ENCODE results near the gene MCM9.

The MCM9 gene

DNA sequence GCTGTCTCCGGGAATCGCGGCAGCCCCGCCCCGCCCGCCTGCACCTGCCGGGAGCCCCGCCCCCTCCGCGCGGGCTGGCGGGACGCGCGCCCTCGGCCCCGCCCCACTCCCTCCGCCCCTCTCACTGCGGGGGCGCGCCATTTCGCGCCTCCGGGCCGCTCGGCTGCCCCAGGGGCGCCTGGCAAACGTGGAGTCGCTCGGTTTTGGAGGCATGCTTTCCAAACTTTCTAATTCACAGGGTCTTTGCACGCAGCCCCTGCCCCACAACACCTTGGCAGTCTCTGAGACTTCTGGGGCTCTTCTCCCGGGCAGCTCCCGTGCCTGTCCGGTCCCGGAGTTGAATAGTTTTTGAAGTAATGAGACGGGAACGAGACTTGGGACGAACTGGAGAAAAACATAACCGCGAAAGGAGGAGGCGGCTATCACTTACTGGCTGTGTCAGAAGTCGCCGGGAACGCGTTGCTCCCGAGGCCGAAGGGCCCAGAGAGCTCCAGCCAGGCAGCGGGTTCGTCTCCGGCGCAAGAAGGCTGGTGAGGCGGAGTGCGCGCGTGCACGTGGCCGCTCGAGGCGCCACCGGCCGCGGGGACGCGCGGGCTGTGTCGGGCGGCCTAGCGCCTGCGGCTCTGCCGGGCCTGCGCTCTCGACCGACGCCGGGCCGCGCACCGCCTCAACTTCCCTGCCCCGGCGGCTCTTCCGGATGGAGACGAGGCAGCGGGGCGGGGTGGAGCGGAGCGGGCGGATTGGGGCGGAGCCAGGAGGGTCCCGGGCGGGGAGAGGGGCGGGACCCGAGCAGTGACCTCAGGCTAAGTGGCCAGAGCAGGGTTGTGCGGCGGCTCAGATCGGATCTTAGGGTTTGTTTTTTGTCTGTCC lies at the start of gene MCM9:
MCM9 (minus strand) TSS at position 699 of the 870 bp plus-strand sequence. CDS start 3,436 bp downstream, outside the sequence.
- DNase-seq (ENCODE audit: low read depth) = peak; percentile 76

DNA sequence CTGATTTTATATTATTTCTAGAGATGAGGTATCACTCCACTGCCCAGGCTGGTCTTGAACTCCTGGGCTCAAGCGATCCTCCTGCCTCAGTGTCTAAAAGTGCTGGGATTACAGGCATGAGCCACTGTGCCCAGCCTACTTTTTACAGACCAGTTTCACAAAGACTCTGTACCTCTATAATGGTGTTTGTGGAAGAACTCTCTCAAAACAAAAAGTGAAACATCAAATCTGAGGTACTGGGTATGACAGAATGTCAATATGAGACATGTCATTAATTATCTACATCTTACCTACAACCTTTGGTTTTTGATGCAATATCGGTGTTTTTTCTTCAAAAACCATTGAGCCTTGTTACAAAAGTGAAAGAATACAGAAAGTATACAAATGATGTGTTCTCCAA lies 49.4 kb upstream of the MCM9 start:
- no peak for DNase-seq (ENCODE audit: low read depth)

DNA sequence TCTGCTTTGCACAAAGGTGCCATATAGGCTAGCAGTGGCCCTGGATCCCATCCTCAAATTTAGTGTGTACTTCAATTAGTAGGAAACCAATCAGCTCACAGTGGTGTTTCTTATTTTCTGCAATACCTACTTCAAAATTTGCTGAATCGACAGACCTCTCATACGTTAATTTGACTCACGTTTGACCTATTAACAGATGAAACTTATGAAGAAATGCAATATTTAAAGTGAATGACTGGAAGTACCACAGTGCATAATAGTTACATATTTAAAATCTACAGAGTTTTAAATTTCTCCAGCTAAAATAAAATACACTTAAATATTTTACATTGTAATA lies 47.6 kb upstream of the MCM9 start:
- no peak for DNase-seq (ENCODE audit: low read depth)

DNA sequence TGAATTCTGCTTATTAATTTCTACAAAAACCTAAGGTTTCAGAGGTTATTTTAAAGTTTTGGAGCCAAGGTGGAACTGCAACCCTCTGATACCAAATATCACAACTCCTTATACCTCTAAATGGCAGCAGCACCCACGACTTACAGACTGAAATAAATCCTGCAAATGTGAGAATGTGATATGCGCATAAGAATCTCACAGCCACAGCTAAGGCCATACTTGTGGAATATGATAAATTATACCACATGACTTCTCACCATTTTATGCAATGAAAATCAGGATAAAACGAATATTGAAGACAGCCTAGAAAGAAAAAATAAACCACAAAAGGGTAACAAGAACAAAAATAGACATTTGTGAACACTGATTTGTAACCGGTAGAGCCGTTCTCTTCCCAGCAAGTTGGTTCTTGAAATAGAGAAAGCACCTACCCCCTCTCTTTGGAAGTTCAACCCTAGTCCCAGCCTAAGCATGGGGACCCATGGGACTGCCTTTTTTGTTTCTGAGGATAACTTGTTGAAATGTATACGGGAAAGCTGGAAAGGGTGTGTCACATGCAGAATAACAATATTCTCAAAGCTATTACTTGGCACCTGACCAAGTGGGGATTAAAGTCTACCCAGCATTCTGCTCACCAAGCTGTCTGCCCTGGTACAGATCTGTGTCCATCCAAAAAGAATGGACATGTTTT lies 47.1 kb upstream of the MCM9 start:
- DNase-seq (ENCODE audit: low read depth) = no peak

DNA sequence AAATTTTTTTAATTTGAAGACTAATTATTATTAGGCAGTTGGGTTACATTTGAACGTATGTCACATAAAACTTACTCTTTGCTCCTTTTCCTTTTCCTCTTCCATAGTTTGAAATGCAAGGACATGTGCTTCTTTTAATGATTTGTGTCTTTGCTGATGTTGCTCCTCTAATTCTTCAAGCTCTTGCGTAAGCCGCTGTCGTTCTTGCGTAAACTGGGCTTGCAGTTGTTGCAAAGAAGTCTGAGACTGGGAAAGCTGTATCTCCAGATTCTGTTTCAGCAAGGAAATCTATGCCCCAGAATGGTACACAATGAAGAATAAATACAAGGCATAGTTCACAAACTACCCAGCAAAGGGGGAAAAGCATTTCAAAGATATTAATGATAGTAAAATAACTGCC lies 45.1 kb upstream of the MCM9 start:
- DNase-seq (ENCODE audit: low read depth) = no peak

DNA sequence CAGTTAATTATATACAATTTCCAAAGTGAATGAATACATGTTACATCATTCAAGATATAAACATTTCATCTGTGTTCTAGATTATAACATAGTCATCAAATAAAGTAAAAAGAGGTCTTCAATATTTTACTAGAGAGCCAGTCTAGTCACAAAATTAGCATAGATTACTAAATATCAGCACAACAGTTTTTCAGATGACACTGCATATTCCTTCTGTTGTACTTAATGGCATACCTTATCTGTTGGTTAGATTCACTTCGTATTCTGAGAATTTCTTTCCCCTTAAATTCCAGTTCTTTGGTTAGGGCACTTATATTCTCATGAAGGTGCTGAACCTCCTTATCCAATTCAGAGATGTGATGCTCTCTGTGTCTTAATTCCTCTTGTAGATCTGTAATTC lies 39.8 kb upstream of the MCM9 start:
- no peak for DNase-seq (ENCODE audit: low read depth)

DNA sequence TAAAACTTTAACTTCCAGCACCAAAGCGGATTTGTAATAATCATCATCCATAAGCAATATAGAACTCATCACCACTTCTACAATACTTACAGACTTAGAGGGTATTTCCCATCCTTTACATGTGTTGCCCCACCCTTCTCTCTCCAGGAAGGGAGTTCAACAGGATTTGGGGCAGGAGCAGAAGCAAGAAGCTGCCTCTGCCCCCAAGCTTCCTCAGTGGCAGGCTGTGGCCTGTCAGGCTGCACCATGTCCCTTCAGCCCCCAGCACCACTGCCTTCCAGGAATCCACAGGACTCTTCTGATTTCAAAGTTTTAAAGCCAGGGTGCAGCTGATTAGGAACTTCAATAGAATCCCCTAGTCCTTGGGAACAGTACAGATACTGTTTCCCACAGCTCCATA lies 36.7 kb upstream of the MCM9 start:
- DNase-seq (ENCODE audit: low read depth) = no peak

DNA sequence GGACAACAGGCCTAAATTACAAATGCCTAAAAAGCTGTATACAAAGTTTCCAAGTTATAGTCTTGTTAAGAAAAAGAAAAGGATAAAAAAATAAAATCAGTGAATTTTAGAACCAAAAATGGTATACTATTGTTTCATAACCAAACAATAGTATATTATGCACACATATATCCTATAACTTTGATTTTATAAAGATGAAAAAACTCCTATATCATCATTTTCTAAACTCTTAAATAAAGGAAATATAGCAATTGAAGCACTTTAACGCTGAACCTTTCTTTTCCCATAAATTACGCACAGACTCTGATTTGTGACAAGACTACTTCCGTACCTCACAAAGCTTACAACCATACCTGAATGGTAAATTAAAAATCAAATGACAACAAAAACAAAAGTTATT lies 35.9 kb upstream of the MCM9 start:
- no peak for DNase-seq (ENCODE audit: low read depth)

DNA sequence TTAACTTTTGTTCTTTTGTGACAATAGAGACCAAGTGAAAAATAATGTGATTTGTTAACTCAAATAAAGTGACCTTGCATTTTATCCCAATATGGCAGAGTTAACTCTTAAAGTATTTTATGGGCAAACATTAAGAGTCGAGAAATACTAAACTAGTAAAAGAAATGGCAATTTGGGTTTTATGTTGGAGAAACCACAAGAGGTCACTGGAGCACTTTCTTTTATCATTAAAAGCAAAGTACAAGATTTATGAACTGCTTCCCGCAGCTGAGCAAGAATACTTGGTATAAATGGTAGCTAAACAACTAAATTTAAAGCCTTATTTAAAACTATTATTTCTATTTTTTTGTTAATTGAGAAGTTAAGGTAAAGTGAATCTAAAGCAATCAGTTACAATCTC lies 33.5 kb upstream of the MCM9 start:
- no peak for DNase-seq (ENCODE audit: low read depth)

DNA sequence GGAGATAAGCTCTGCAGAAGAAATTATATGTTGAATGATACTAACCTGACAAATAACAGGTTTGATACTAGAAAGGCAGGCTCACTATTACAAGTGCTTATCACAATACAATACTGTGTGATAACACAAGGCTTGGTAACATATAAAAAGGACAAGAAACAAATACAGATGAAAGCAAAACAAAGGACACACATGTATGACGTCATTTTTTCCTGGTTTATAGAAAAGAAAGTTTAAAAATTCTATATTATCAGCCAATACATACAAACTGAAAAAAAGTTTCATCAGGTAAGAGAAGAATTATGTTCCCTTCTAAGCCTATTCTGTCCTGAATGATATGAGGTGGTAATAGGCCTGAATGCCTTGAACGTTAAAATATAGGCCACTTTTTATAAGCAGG lies 32.3 kb upstream of the MCM9 start:
- DNase-seq (ENCODE audit: low read depth) = no peak

DNA sequence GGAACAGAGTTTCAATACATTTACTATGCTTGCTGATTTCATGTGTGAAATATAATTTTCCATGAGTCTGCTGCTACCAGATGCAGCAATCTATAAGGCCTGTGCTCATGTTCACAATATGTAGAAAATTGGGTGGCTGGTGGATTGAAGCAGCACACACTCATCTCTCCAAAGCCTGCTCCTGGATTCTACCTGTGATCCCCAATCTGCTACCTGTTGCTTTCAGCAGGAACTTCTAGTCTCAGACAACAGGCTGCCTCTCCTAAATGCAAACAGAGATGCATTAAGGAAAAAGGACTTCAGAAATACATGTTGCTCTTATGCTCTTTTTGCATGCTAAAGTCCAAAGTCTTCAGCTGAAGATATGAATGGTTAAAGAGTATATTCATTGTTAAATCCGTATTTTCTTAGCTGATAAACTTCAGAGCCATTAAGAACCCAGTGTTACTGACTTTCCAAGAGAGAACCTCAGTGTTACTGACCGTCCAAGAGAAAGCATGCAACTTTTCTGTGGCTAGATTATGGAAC lies 30.9 kb upstream of the MCM9 start:
- DNase-seq (ENCODE audit: low read depth) = no peak

DNA sequence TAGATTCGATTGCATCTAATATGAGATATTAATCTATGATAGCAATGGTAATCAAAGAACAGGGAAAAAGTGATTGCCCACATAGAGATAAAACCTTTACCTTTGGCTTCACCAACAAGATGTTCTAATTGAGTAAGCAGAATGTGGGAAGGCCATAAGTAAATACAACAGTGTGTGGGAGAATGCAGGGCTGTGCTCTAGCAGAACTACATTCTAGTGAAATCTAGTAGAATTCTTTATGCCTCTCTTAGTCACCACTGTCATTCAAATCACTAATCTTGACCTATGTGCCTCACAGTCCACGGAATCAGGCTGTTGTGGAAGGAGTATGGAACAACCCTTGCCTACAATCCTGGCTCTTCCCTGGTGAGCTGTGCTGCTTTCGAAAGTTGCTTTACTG lies 30.4 kb upstream of the MCM9 start:
- no peak for DNase-seq (ENCODE audit: low read depth)

DNA sequence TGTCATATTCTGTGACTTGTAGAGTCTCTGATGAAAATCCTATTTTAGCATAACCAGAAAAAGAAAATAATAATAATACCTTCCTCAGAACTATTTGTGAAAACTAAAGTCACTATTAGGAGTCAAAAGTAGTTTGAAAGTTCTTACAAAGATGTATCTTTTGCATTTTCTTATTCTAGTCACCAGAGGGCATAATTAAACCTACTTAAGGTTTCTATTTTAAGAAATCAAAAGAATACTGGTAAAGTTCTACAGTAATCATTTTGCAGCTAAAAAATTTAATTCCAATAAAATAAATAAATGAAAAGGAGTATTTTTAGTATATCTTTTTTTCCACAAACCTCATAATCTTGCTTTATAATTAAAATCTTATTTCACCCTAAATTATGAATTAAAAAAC lies 28.0 kb upstream of the MCM9 start:
- no peak for DNase-seq (ENCODE audit: low read depth)

DNA sequence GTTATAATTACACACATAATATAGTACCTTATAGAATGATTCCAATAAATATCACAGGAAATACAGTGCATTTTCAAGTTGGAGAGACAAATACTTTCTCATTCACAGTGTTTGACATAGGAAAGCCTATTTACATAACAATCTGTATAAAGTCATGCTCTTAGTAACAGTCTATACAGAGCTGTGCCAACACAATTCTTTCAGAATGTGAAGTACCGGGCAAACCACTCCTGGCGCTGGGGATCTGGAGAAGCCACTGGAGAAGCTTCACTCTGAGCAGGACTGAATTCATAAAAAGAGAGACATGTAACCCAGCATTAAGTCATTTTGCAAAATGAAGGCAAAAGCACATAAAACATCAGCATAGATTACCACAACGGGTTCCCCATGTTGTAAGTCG lies 24.9 kb upstream of the MCM9 start:
- DNase-seq (ENCODE audit: low read depth) = no peak

DNA sequence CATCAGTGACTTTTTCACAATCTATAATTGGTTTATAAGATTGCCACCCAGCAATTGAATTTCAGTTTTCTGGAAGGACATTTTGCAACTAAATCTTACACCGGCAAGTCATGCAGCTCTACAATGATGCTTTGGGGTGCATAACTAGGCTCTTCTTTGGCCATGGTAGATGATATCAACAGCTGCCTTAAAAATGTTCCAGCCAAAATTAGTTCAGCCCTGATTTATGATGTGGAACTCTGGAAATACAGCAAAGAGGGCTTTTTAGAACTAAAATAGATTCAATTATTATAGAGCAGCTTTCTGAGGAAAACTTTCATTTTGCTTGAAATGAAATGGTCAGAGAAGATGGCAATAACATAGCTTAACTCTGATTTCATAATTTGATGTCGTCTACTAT lies 18.4 kb upstream of the MCM9 start:
- no peak for DNase-seq (ENCODE audit: low read depth)

DNA sequence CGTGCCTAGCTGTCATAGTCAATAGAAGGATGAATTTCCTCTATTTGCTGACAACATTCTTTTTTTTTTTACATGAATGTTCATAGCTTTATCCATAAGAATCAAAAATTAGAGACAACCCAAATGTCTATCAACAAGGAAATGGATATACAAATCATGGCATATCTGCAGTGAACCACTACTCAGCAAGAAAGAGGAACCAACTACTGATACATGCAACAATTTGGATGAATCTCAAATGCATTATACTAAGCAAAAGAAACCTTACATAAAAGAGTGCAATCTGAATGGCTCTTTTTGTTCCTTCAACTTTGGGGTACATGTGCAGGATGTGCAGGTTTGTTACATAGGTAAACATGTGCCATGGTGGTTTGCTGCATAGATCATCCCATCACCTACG lies 17.7 kb upstream of the MCM9 start:
- no peak for DNase-seq (ENCODE audit: low read depth)

DNA sequence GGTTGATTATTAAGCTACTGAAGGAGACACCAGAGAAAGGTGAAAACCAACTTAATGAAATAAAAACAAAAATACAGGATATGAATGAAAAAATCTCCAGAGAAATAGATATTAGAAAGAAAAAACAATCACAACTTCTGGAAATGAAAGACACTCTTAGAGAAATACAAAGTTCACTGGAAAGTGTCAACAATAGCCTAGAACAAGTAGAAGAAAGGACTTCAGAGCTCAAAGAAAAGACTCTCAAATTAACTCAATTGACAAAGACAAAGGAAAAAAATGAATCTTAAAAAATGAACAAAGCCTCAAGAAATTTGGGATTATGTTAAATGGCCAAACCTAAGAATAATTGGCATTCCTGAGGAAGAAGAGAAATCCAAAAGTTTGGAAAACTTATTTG lies 10.3 kb upstream of the MCM9 start:
- no peak for DNase-seq (ENCODE audit: low read depth)

DNA sequence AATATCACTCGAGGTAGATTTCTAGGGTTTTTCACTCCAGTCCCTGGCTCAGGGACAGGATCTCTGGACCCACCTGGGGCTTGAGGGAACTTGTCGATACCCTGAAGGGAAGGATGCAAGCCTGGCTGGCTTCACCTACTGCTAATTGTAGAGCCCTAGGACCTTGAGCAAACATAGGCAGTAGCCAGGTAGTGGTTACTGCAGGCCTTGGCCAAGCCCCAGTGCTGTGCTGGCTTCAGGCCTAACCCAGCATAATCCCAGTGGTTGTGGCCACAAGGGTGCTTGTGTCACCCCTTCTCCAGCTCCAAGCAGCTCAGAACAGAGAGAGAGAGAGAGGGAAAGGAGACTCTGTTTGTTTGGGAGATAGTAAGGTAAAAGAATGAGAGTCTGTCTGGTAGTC lies 5.8 kb upstream of the MCM9 start:
- no peak for DNase-seq (ENCODE audit: low read depth)

DNA sequence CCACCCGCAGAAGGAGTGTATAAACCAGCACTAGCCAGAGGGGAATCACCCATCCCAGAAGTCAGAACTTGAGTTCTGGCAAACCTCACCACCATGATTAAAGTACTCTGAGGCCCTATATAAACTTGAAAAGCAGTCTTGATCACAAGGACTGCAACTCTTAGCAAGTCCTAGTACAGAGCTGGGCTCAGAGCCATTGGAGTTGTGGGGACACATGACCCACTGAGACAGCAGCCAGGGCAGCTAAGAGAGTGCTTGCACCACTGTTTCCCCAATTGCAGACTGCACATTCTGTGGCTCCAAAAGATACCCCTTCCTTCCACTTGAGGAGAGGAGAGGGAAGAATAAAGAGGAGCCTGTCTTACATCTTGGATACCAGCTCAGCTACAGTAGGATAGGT lies 4.7 kb upstream of the MCM9 start:
- no peak for DNase-seq (ENCODE audit: low read depth)

DNA sequence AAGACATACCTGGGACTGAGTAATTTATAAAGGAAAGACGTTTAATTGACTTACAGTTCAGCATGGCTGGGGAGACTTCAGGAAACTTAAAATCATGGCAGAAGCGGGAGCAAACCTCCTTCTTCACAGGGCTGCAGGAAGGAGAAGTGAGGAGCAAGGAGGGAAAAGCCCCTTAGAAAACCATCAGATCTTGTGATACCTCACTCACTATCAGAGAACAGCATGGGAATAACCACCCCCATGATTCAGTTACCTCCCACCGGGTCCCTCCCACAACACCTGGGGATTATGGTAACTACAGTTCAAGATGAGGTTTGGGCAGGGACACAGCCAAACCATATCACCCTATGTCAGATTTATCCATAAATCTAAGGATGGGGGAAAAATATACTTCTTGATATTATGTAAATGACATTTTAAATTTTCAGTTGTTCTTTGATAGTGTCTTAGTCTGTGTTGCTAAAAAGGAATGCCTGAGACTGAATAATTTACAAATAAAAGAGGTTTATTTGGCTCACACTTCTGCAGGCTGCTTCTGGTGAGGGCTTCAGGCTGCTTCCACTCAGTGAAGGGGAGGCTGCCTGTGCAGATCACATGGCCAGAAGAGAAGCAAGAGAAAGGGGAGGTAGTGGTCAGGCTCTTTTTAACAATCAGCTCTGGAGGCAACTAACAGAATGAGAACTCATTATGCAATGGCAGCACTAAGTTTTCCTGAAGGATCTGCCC lies 1.2 kb upstream of the MCM9 start:
- DNase-seq (ENCODE audit: low read depth) = no peak

DNA sequence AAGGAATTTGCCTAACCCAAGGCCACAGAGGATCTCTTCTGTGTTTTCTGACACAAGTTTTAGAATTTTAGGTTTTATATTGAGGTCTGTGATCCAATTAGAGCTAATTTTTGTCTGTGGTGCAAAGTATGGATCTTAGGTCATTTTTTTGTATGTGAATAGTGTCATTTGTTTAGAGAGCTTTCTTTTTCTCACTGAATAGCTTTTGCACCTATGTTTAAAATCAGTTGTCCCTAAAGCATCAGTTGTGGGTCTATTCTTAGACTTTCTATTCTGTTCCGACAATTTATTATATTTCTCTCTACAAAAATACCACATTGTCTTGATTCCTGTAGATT lies 341 bp upstream of the MCM9 start:
- no peak for DNase-seq (ENCODE audit: low read depth)

DNA sequence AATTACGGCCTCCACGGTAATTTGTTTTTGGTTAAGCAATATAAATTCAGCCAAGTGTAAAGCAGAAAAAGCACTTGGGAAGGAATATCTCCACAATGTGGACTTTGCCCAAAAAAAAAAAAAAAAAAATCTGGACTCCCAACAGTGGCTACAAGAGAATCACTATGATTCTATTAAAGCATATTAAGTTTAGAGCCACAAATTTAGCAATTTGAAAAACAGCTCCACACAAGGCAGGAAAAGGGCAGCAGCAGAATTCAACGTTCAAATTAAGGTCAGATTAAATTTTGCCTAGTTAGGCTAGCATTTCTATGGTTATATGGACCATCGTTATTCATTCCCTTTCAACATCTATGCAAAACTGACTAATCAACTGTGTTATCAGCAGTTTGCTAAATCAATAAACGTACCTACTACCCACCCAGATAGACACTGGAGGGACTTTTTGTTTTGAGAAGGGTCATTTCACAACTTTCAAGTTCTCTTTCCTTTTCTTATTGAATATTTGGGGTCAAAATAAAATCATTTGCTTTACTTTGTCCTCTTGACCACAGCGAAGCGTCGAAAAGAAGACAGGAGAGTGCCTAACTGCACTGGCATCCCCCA lies 1.0 kb downstream of the MCM9 start:
- no peak for DNase-seq (ENCODE audit: low read depth)

DNA sequence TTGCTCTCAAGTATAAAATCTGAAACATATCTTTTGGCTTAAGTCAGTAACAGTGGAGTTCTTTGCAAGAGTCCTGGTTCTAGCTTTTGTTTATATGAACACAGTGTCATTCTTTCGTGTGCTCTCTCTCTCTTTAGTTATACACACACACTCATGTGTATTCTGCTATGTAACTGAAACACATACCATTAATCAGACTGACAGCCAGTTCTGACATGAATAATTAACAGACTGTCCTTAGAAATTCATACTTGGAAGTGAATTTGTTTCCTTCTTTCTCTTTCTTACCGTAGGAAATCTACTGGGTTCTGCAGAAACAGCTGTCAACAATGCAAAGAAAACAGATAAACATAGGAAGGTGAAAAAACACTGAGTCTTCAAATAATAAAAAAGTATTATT lies 2.5 kb downstream of the MCM9 start:
- DNase-seq (ENCODE audit: low read depth) = no peak
